K562 (cell line): ENCODE measurements around the gene HSD11B1. TPM values are rescaled to one million over a fixed set of nuclear protein-coding genes. Genes with fewer than 3 reads are reported as not detected.

Experiments
- CHD7 ChIP-seq: fragments of 200-600 bp; sonication (generic); IDR thresholded peaks from one replicate; pipeline ENCODE4 v1.6.1; 2012; ENCODE audit warnings: mild to moderate bottlenecking, low read depth, low read length, inconsistent platforms
- RBM25 ChIP-seq: fragments of 200-400 bp; formaldehyde crosslinking; IDR thresholded peaks from 2 replicates; pipeline ENCODE4 v1.6.1; 2018; ENCODE audit warnings: low read length, low read depth, moderate library complexity; ENCODE audit not compliant: severe bottlenecking
- polyA plus RNA-seq, 8 experiments: library from polyadenylated mRNA; depleted of rRNA in 4 of 8; stranded (reverse) in 5 of 8; unstranded in 3 of 8; fragments of >200 nt; fragmentation: Nextera tagmentation in 2 of 8; fragmentation: Illumina TruSeq in 1 of 8; extraction: Ambion mirVana in 2 of 8; extraction: Trizol in 1 of 8; gene quantifications; 2 replicates each; pipeline versions ENCODE4 v1.2.1 to v1.2.3, GENCODE V29; 2011 to 2014; ENCODE audit warnings: inconsistent platforms in 1 of 8, missing spikeins in 1 of 8
- total RNA-seq, 7 experiments: library from RNA; depleted of rRNA in 6 of 7; stranded (reverse); fragments of >200 nt in 6 of 7; fragmentation: Illumina TruSeq in 2 of 7; extraction: Trizol in 2 of 7; gene quantifications; 2 replicates each; pipeline versions ENCODE4 v1.2.1 to v1.2.3, GENCODE V29; 2011 to 2021; ENCODE audit warnings: low replicate concordance in 1 of 7

HSD11B1 gene
- total and polyA plus RNA-seq, 9 of the 15 experiments (the other 6 are each of a cell fraction or from before 2014, with no cell fraction given) = 0.04 to 0.16 TPM; not detected in 7

- TF ChIP-seq CHD7 (no peak), RBM25 (no peak)
- TF ChIP-seq, all 486 proteins: peak for 0
Measured at GRCh38 chr1:209727286-209727685, 22.6 kb downstream of the HSD11B1 start (continued).
